Erythroblast (primary cell): ENCODE measurements around the gene ACVRL1.

Experiments used
- GATA1 ChIP-seq: IDR thresholded peaks from 2 replicates; pipeline ENCODE4 v1.6.1; 2011; ENCODE audit warnings: low read depth, mild to moderate bottlenecking, control low read depth, low read length, moderate library complexity
- POLR2A ChIP-seq: IDR thresholded peaks from 2 replicates; pipeline ENCODE4 v1.6.1; 2011; ENCODE audit warnings: mild to moderate bottlenecking, low read length

- TF ChIP-seq POLR2A: no peak
- TF ChIP-seq GATA1: no peak
Observed at GRCh38 chr12:51901121-51901817, 6.0 kb upstream of the ACVRL1 start.
